IMR-90 (cell line): ENCODE data around the gene ZNHIT2. TPM values are rescaled to one million over a fixed set of nuclear protein-coding genes. Genes with fewer than 3 reads are reported as not detected.

Experiments
- ATAC-seq: fragments of 200-7000 bp; cut with Tn5 transposase; 2 replicates; pipeline ENCODE4 v1.9.1; 2020; ENCODE audit warnings: low read depth, mild to moderate bottlenecking, moderate library complexity
- BruUV-seq: library from RNA; stranded (reverse); fragments of 400-500 nt; replicated peaks from 2 replicates; lab custom pipeline; 2021; lab: Mats Ljungman, UMichigan
- CTCF ChIA-PET: fragments of 300-600 bp; formaldehyde crosslinking; extraction: SDS; loops from one replicate; lab custom pipeline; 2021; ENCODE audit warnings: antibody characterized with exemption; lab: Yijun Ruan, JAX
- POLR2A ChIA-PET: fragments of 300-600 bp; sonication (Branson Sonifier 250); formaldehyde crosslinking; loops from one replicate; lab custom pipeline; 2022; ENCODE audit warnings: antibody characterized with exemption; ENCODE audit not compliant: unreplicated experiment; lab: Charles Lee
- DNase-seq: peaks from one replicate; pipeline ENCODE4 v3.0.0; 2013
- H2AFZ ChIP-seq: replicated peaks from 2 replicates; pipeline ENCODE3; 2013; ENCODE audit warnings: low read length, mild to moderate bottlenecking; ENCODE audit not compliant: poor library complexity
- H2AK5ac ChIP-seq: 2 replicates; pipeline ENCODE4 v1.6.1; 2013; ENCODE audit warnings: low read depth, low read length, inconsistent platforms
- H2AK9ac ChIP-seq: replicated peaks from 2 replicates; pipeline ENCODE3; 2013; ENCODE audit warnings: mild to moderate bottlenecking, low read depth, low read length, moderate library complexity; ENCODE audit not compliant: poor library complexity
- H2BK120ac ChIP-seq: 2 replicates; pipeline ENCODE4 v1.6.1; 2013; ENCODE audit warnings: low read depth, low read length, inconsistent platforms
- H2BK15ac ChIP-seq: 3 replicates; pipeline ENCODE4 v1.6.1; 2013; ENCODE audit warnings: low read depth, low read length, inconsistent platforms
- H2BK20ac ChIP-seq: 2 replicates; pipeline ENCODE4 v1.6.1; 2013; ENCODE audit warnings: low read depth, mild to moderate bottlenecking, inconsistent platforms, low read length, moderate library complexity
- H2BK5ac ChIP-seq: 2 replicates; pipeline ENCODE4 v1.6.1; 2013; ENCODE audit warnings: mild to moderate bottlenecking, low read depth, low read length, inconsistent platforms; ENCODE audit not compliant: poor library complexity, severe bottlenecking
- H3K14ac ChIP-seq: replicated peaks from 2 replicates; pipeline ENCODE4 v1.6.1; 2013; ENCODE audit warnings: low read depth, low read length, inconsistent platforms
- H3K18ac ChIP-seq: 2 replicates; pipeline ENCODE4 v1.6.1; 2013; ENCODE audit warnings: low read depth, low read length, control low read depth
- H3K23ac ChIP-seq: 2 replicates; pipeline ENCODE4 v1.6.1; 2013; ENCODE audit warnings: low read depth, low read length, inconsistent platforms
- H3K27ac ChIP-seq: 2 replicates; pipeline ENCODE4 v1.5.1; 2013; ENCODE audit warnings: mild to moderate bottlenecking, control low read depth, low read length; ENCODE audit not compliant: insufficient read depth
- H3K27me3 ChIP-seq: 2 replicates; pipeline ENCODE4 v1.6.1; 2013; ENCODE audit warnings: low read length; ENCODE audit not compliant: control insufficient read depth, insufficient read depth
- H3K36me3 ChIP-seq: 2 replicates; pipeline ENCODE4 v1.6.1; 2013; ENCODE audit warnings: low read length, mixed read lengths; ENCODE audit not compliant: control insufficient read depth, insufficient read depth
- H3K4ac ChIP-seq: 2 replicates; pipeline ENCODE4 v1.6.1; 2013; ENCODE audit warnings: low read depth, low read length, inconsistent platforms
- H3K4me1 ChIP-seq: 2 replicates; pipeline ENCODE4 v1.6.1; 2013; ENCODE audit warnings: low read length, mixed read lengths; ENCODE audit not compliant: control insufficient read depth, insufficient read depth
- H3K4me2 ChIP-seq: 2 replicates; pipeline ENCODE4 v1.6.1; 2013; ENCODE audit warnings: low read depth, mild to moderate bottlenecking, control low read depth, low read length, moderate library complexity
- H3K4me3 ChIP-seq: 2 replicates; pipeline ENCODE4 v1.5.1; 2013; ENCODE audit warnings: low read depth, mild to moderate bottlenecking, control low read depth, low read length, moderate library complexity; ENCODE audit not compliant: insufficient read depth
- H3K56ac ChIP-seq: 2 replicates; pipeline ENCODE4 v1.6.1; 2013; ENCODE audit warnings: low read length, inconsistent platforms; ENCODE audit not compliant: insufficient read depth; ENCODE audit errors: extremely low read depth
- H3K79me1 ChIP-seq, 2 experiments: 2 replicates each; pipeline ENCODE4 v1.6.1; 2013; ENCODE audit warnings: low read length in 2 of 2, inconsistent platforms in 1 of 2, low read depth in 1 of 2
- H3K9ac ChIP-seq: 2 replicates; pipeline ENCODE4 v1.6.1; 2013; ENCODE audit warnings: low read depth, low read length, control low read depth
- H3K9me1 ChIP-seq: 2 replicates; pipeline ENCODE4 v1.6.1; 2013; ENCODE audit warnings: low read length, inconsistent platforms; ENCODE audit not compliant: insufficient read depth
- H3K9me3 ChIP-seq: 2 replicates; pipeline ENCODE4 v1.6.1; 2013; ENCODE audit warnings: low read length; ENCODE audit not compliant: control insufficient read depth, insufficient read depth
- H4K20me1 ChIP-seq: 2 replicates; pipeline ENCODE4 v1.6.1; 2013; ENCODE audit warnings: low read length, inconsistent platforms; ENCODE audit not compliant: insufficient read depth
- H4K5ac ChIP-seq: 2 replicates; pipeline ENCODE4 v1.6.1; 2013; ENCODE audit warnings: mild to moderate bottlenecking, low read depth, low read length, control low read depth
- H4K8ac ChIP-seq, 2 experiments: 2 replicates each; pipeline ENCODE4 v1.6.1; 2013; ENCODE audit warnings: low read depth in 2 of 2, low read length in 2 of 2, control low read depth in 1 of 2, inconsistent platforms in 1 of 2
- H4K91ac ChIP-seq: 2 replicates; pipeline ENCODE4 v1.6.1; 2013; ENCODE audit warnings: low read depth, low read length, inconsistent platforms; ENCODE audit not compliant: insufficient read depth
- CHD1 ChIP-seq: IDR thresholded peaks from 2 replicates; pipeline ENCODE4 v1.6.1; 2012; ENCODE audit warnings: low read depth, low read length, improper control_type of control experiment
- CTCF ChIP-seq: conservative IDR thresholded peaks from 2 replicates; pipeline ENCODE4 v1.5.1; 2012; ENCODE audit warnings: mild to moderate bottlenecking, low read depth, low read length, improper control_type of control experiment
- ELK1 ChIP-seq: fragments of 150-350 bp; IDR thresholded peaks from 2 replicates; pipeline ENCODE4 v1.6.1; 2016; ENCODE audit warnings: low read depth, mild to moderate bottlenecking, low read length, moderate library complexity, borderline replicate concordance
- FOS ChIP-seq: fragments of 150-350 bp; IDR thresholded peaks from 2 replicates; pipeline ENCODE4 v1.6.1; 2016; ENCODE audit warnings: low read depth, low read length
- MAFK ChIP-seq: IDR thresholded peaks from 2 replicates; pipeline ENCODE4 v1.6.1; 2012; ENCODE audit warnings: low read depth, low read length, improper control_type of control experiment
- MAZ ChIP-seq: IDR thresholded peaks from 2 replicates; pipeline ENCODE4 v1.6.1; 2012; ENCODE audit warnings: low read depth, mild to moderate bottlenecking, low read length, improper control_type of control experiment, moderate library complexity, borderline replicate concordance
- NFE2L2 ChIP-seq: fragments of 150-350 bp; IDR thresholded peaks from 2 replicates; pipeline ENCODE4 v1.6.1; 2016; ENCODE audit warnings: low read depth, mild to moderate bottlenecking, low read length
- POLR2A ChIP-seq: IDR thresholded peaks from 2 replicates; pipeline ENCODE4 v1.6.1; 2012; ENCODE audit warnings: mild to moderate bottlenecking, low read depth, low read length
- RAD21 ChIP-seq: IDR thresholded peaks from 2 replicates; pipeline ENCODE4 v1.6.1; 2012; ENCODE audit warnings: low read length, improper control_type of control experiment
- RCOR1 ChIP-seq: IDR thresholded peaks from 2 replicates; pipeline ENCODE4 v1.6.1; 2012; ENCODE audit warnings: mild to moderate bottlenecking, low read length, improper control_type of control experiment; ENCODE audit not compliant: insufficient replicate concordance
- RFX5 ChIP-seq: IDR thresholded peaks from 2 replicates; pipeline ENCODE4 v1.8.0; 2012; ENCODE audit warnings: low read depth, mild to moderate bottlenecking, low read length, moderate library complexity
- USF2 ChIP-seq: fragments of 150-350 bp; IDR thresholded peaks from 2 replicates; pipeline ENCODE4 v1.6.1; 2017; ENCODE audit warnings: mild to moderate bottlenecking, antibody characterized with exemption, low read length, low read depth
- WGBS, 2 experiments: methylation state at CpG; one replicate each; pipeline versions ENCODE4 v1.1.5 to v1.1.7; 2013; ENCODE audit warnings: missing lambda C conversion rate in 2 of 2; ENCODE audit not compliant: insufficient read length in 1 of 2; ENCODE audit errors: extremely low coverage in 2 of 2; 5-methylcytosine and 5-hydroxymethylcytosine counted together
- dilution Hi-C: fragments of 300-500 bp; cut with HindIII; formaldehyde crosslinking; loops from one replicate; pipeline ENCODE4 v1.14.3; 2018; ENCODE audit warnings: low sequenced_read_pairs; ENCODE audit not compliant: unreplicated experiment
- in situ Hi-C: fragments of 300-500 bp; cut with MboI; formaldehyde crosslinking; loops from 3 replicates; pipeline ENCODE4 v1.14.3; 2019; ENCODE audit warnings: low sequenced_read_pairs, inconsistent platforms, mixed read lengths
- intact Hi-C: fragments of 100-400 bp; cut with micrococcal nuclease; formaldehyde crosslinking; loops from 2 replicates; pipeline ENCODE4 v1.10.0; 2022
- polyA plus RNA-seq, 3 experiments: library from polyadenylated mRNA; depleted of rRNA; stranded (reverse); fragments of >200 nt; gene quantifications; 2 replicates each; pipeline ENCODE4 v1.2.3, GENCODE V29; 2012; ENCODE audit warnings: low replicate concordance in 1 of 3
- total RNA-seq: library from RNA; depleted of rRNA; stranded (reverse); fragments of >200 nt; gene quantifications from 2 replicates; pipeline ENCODE4 v1.2.3, GENCODE V29; 2012

ZNHIT2 gene
- total and polyA plus RNA-seq, 2 of the 4 experiments (the other 2 are of a cell fraction) = 3.9 to 5.9 TPM

GRCh38 chr11:65095427-65095826 lies 22.1 kb downstream of the ZNHIT2 start:
- Histone ChIP-seq H3K14ac (peak overlapping the region; percentile 27; the same call in 1 of the 2 replicates), H2BK5ac (no peak overlapping the region), H3K23ac (no peak overlapping the region), H3K4ac (peak overlapping the region; percentile 67), H2AK9ac (peak overlapping the region; percentile 95), H3K79me1 (peaks cover 10 to 25% of the 10 kb centered on the region in 2 experiments), H3K9ac (peak overlapping the region; percentile 50; the same call in 1 of the 2 replicates), H3K56ac (no peak overlapping the region), H2BK120ac (no peak overlapping the region), H4K20me1 (no peaks in the 10 kb centered on the region), H4K5ac (peak overlapping the region; percentile 89), H4K8ac (peak overlapping the region; percentile 99 to 100), H2AK5ac (peak overlapping the region; percentile 15), H2BK15ac (no peak overlapping the region), H4K91ac (peak overlapping the region; percentile 59), H3K4me2 (peak overlapping the region; percentile 39; the same call in 1 of the 2 replicates), H3K9me3 (no peaks in the 10 kb centered on the region), H3K18ac (no peak overlapping the region), H2AFZ (peak overlapping the region; percentile 97), H3K4me1 (no peaks in the 10 kb centered on the region), H3K27ac (no peak overlapping the region), H3K27me3 (no peaks in the 10 kb centered on the region), H3K9me1 (peaks cover 4% of the 10 kb centered on the region; the same call in 1 of the 2 replicates), H3K4me3 (no peak overlapping the region), H2BK20ac (peak overlapping the region; percentile 10; the same call in 1 of the 2 replicates), H3K36me3 (peaks cover 5% of the 10 kb centered on the region; the same call in 1 of the 2 replicates)
- intact Hi-C loops = loop anchor here (5.0 kb wide), 1 partner anchor 178 kb away; the partner anchor contains the start of gene ATG2A
- POLR2A ChIA-PET = no interaction called here
- in situ Hi-C loops = no loop called here
- no peak for ATAC-seq
- TF ChIP-seq MAZ (no peak), FOS (no peak), RCOR1 (no peak), USF2 (no peak), RAD21 (no peak), NFE2L2 (no peak), RFX5 (no peak), MAFK (no peak), POLR2A (no peak), CHD1 (no peak), ELK1 (no peak), CTCF (no peak)
- DNase-seq = no peak
- dilution Hi-C loops = no loop called here
- CTCF ChIA-PET = no interaction called here
- WGBS, 2 experiments = 65% methylated on average over 12 of the region's 22 CpGs; no CpG with 5 or more reads in 1 of the 2 experiments
- BruUV-seq = no TSS peak
